GM18505 (cell line): Measurements from ENCODE around the gene LYZL1.
"Not testable (repeated sequence)": the region's sequence is repeated elsewhere in the genome, so short reads cannot be mapped to it uniquely, and the experiment has no call there.

Experiments
- ATAC-seq: cut with Tn5 transposase; IDR thresholded peaks from one replicate; pipeline ENCODE4 v1.9.1; 2021; ENCODE audit not compliant: unreplicated experiment
- POLR2A ChIP-seq: IDR thresholded peaks from 4 replicates; pipeline ENCODE4 v1.6.1; 2011; ENCODE audit warnings: borderline replicate concordance; ENCODE audit not compliant: insufficient read depth, insufficient read length; ENCODE audit errors: extremely low read depth

The LYZL1 gene

GRCh38 chr10:29306688-29307087 is 17.8 kb downstream of the LYZL1 start:
- TF ChIP-seq POLR2A = no peak
- no peak for ATAC-seq

- not testable (repeated sequence) for ATAC-seq
These were observed 19.3 kb downstream of the LYZL1 start for GRCh38 chr10:29308142-29308541.

- no peak for TF ChIP-seq POLR2A
- ATAC-seq = no peak
These were observed 20.6 kb downstream of the LYZL1 start for GRCh38 chr10:29309465-29309864.

- ATAC-seq = not testable (repeated sequence)
These were observed 21.6 kb downstream of the LYZL1 start for GRCh38 chr10:29310463-29310862.

GRCh38 chr10:29313071-29313470 is 24.2 kb downstream of the LYZL1 start:
- no peak for ATAC-seq
- no peak for TF ChIP-seq POLR2A

- ATAC-seq = no peak
- TF ChIP-seq POLR2A = no peak
These were observed 25.9 kb downstream of the LYZL1 start for GRCh38 chr10:29314726-29315125.

GRCh38 chr10:29315814-29316213 is 26.9 kb downstream of the LYZL1 start:
- TF ChIP-seq POLR2A = no peak
- ATAC-seq = no peak

GRCh38 chr10:29316308-29317026 is 27.6 kb downstream of the LYZL1 start:
- no peak for TF ChIP-seq POLR2A
- no peak for ATAC-seq

GRCh38 chr10:29317027-29317420 is 28.2 kb downstream of the LYZL1 start:
- no peak for TF ChIP-seq POLR2A
- no peak for ATAC-seq

GRCh38 chr10:29317423-29318021 is 28.7 kb downstream of the LYZL1 start:
- TF ChIP-seq POLR2A = no peak
- no peak for ATAC-seq

- not testable (repeated sequence) for ATAC-seq
These were observed 29.5 kb downstream of the LYZL1 start for GRCh38 chr10:29318141-29319071.

GRCh38 chr10:29319205-29319781 is 30.4 kb downstream of the LYZL1 start:
- TF ChIP-seq POLR2A = no peak
- no peak for ATAC-seq

GRCh38 chr10:29320680-29321121 is 31.8 kb downstream of the LYZL1 start:
- not testable (repeated sequence) for ATAC-seq

GRCh38 chr10:29321656-29322055 is 32.8 kb downstream of the LYZL1 start:
- TF ChIP-seq POLR2A = no peak
- ATAC-seq = no peak
